Heart left ventricle (tissue), 16 donors: ENCODE results near the gene ACSL1. TPM values are rescaled to one million over a fixed set of nuclear protein-coding genes. Genes with fewer than 3 reads are reported as not detected.

Experiments
- ATAC-seq, 4 donors: fragments of 200-7000 bp; cut with Tn5 transposase; one replicate each; pipeline ENCODE4 v1.9.1; 2020 to 2022; ENCODE audit warnings: moderate library complexity in 4 of 4, mild to moderate bottlenecking in 3 of 4, moderate number of reproducible peaks in 1 of 4
- DNase-seq, 5 donors: peaks; one replicate each; pipeline ENCODE4 v3.0.0-alpha.2; 2020
- H3K27ac ChIP-seq, 12 donors: fragments of 200-600 bp; sonication (generic) in 4 of 12; one replicate each; pipeline versions ENCODE4 v1.5.0 to v1.8.0; 2016 to 2022; ENCODE audit warnings: mild to moderate bottlenecking in 2 of 12
- H3K27me3 ChIP-seq, 9 donors: fragments of 200-600 bp; sonication (generic) in 2 of 9; one replicate each; pipeline versions ENCODE4 v1.5.1 to v1.8.0; 2016 to 2022; ENCODE audit warnings: mild to moderate bottlenecking in 3 of 9
- H3K36me3 ChIP-seq, 9 donors: fragments of 200-600 bp; sonication (generic) in 2 of 9; one replicate each; pipeline versions ENCODE4 v1.5.0 to v1.8.0; 2018 to 2022; ENCODE audit warnings: mild to moderate bottlenecking in 2 of 9
- H3K4me1 ChIP-seq, 12 donors: fragments of 200-600 bp; sonication (generic) in 4 of 12; one replicate each; pipeline versions ENCODE4 v1.5.0 to v1.8.0; 2016 to 2022; ENCODE audit warnings: mild to moderate bottlenecking in 3 of 12
- H3K4me3 ChIP-seq, 12 donors: fragments of 200-600 bp; sonication (generic) in 4 of 12; one replicate each; pipeline versions ENCODE4 v1.5.0 to v1.8.0; 2017 to 2022; ENCODE audit warnings: mild to moderate bottlenecking in 9 of 12, moderate library complexity in 4 of 12
- H3K9me3 ChIP-seq, 12 donors: fragments of 200-600 bp; sonication (generic) in 4 of 12; one replicate each; pipeline versions ENCODE4 v1.5.0 to v1.8.0; 2016 to 2022; ENCODE audit warnings: mild to moderate bottlenecking in 1 of 12
- CTCF ChIP-seq, 12 donors: fragments of 200-600 bp; sonication (generic) in 4 of 12; IDR thresholded peaks; one replicate each; pipeline versions ENCODE4 v1.5.0 to v1.8.0; 2018 to 2022; ENCODE audit warnings: antibody characterized with exemption in 12 of 12, mild to moderate bottlenecking in 5 of 12
- POLR2A ChIP-seq, 2 donors: fragments of 450-650 bp; IDR thresholded peaks; one replicate each; pipeline ENCODE4 v1.6.1; 2017; ENCODE audit warnings: antibody characterized with exemption in 2 of 2, mild to moderate bottlenecking in 2 of 2, moderate library complexity in 2 of 2
- WGBS, 4 donors: extraction: QIAGEN DNeasy Blood & Tissue Kit in 2 of 4; methylation state at CpG; one replicate each; pipeline versions ENCODE4 v1.1.5 to v1.1.7; 2013 to 2018; 5-methylcytosine and 5-hydroxymethylcytosine counted together
- intact Hi-C, 10 donors: fragments of 100-400 bp; cut with DNase I; formaldehyde crosslinking; loops; one replicate each; pipeline versions ENCODE4 v1.11.1 to v1.14.2; 2022
- polyA plus RNA-seq, 2 donors: library from polyadenylated mRNA; stranded (reverse); fragments of 200-250 nt; gene quantifications; one replicate each; pipeline ENCODE4 v1.2.3, GENCODE V29; 2013
- total RNA-seq, 9 donors: library from RNA; depleted of rRNA in 2 of 9; stranded (reverse); fragments of >200 nt in 2 of 9; fragmentation: NEBNext Ultra II Directional in 3 of 9; extraction: Animal tissue kit (Norgen Biotek cat#: 25700) in 3 of 9; gene quantifications; one replicate each; pipeline versions ENCODE4 v1.1.0 to v1.2.4, GENCODE V29; 2016 to 2023
- donor health status: ischemic (EF 13 %, LVEDD 7.1; RV severe dilation, severe dysfunction).
- donor health status: healthy with polysubstance abuse.
- donor health status: DM: no; HTN: yes; CAD: no.
- donor health status: DM: no; HTN: no; CAD: no.
- donor health status: ischemic (EF 25% LVEDD 6.9; RV normal size, moderate dysfunction).
- donor health status: ischemic (EF 25% LVEDD 5.7; RV mildly dilated, moderate dysfunction).
- donor health status: healthy.
- donor health status: DM: yes; HTN: yes; CAD: no.
- donor health status: ischemic (EF 35%, LVEDD 5.7; RV mildly dilated, moderate dysfunction).
- donor health status: nonischemic (EF 11% LVEDD 7.7; RV severe dilation, severe dysfunction).
- donor health status: DM: yes; HTN: yes; CAD: no.
- donor health status: PGD.
- donor health status: ischemic (EF 29% LVEDD 5.4; RV normal size, mild dysfunction).
- donor health status: nonischemic (EF 23%, LVEDD 6.1; RV moderate dilation, normal function).

Gene ACSL1
- total and polyA plus RNA-seq, 11 donors = 171 to 603 (median 266) TPM

GRCh38 chr4:184715526-184715925 lies 110.2 kb downstream of the ACSL1 start:
- peaks cover 0 to 21% (median 0%) of the 10 kb centered on the region in 9 donors for H3K36me3 ChIP-seq
- 94 to 100% (median 96%) methylated on average over 4 of the region's 4 CpGs for WGBS, 4 donors

GRCh38 chr4:184713887-184714286 lies 111.9 kb downstream of the ACSL1 start:
- intact Hi-C loops = no loop called here
- Histone ChIP-seq H3K27ac (no peak overlapping the region), H3K27me3 (no peaks in the 10 kb centered on the region), H3K36me3 (peaks cover 0 to 15% (median 0%) of the 10 kb centered on the region in 9 donors), H3K4me1 (no peaks in the 10 kb centered on the region), H3K4me3 (no peak overlapping the region), H3K9me3 (no peaks in the 10 kb centered on the region)
- TF ChIP-seq POLR2A (IDR thresholded peaks at IDR 0.05) = no peak
- no peak for TF ChIP-seq CTCF (IDR thresholded peaks at IDR 0.05)
- WGBS, 4 donors = 48 to 96% (median 96%) methylated on average over 2 of the region's 2 CpGs
- DNase-seq = no peak
- no peak for ATAC-seq

More at GRCh38 chr4:184715526-184715925, 110.2 kb downstream of the ACSL1 start:
- Histone ChIP-seq H3K27me3 (no peaks in the 10 kb centered on the region), H3K27ac (no peak overlapping the region), H3K4me3 (no peak overlapping the region), H3K9me3 (peaks cover 0 to 5% (median 0%) of the 10 kb centered on the region in 12 donors), H3K4me1 (peaks cover 0 to 5% (median 0%) of the 10 kb centered on the region in 12 donors)
- intact Hi-C loops = no loop called here
- TF ChIP-seq POLR2A (IDR thresholded peaks at IDR 0.05) (no peak), CTCF (IDR thresholded peaks at IDR 0.05) (no peak)
- DNase-seq (no peak), ATAC-seq (no peak)

- no peaks in the 10 kb centered on the region for H3K27me3 ChIP-seq
- no peak overlapping the region for H3K27ac ChIP-seq
- H3K4me3 ChIP-seq = no peak overlapping the region
- peaks cover 0 to 15% (median 0%) of the 10 kb centered on the region in 9 donors for H3K36me3 ChIP-seq
- no peaks in the 10 kb centered on the region for H3K4me1 ChIP-seq
- DNase-seq (no peak), ATAC-seq (no peak)
- intact Hi-C loops = no loop called here
- TF ChIP-seq CTCF (IDR thresholded peaks at IDR 0.05) (no peak), POLR2A (IDR thresholded peaks at IDR 0.05) (no peak)
- peaks cover 0 to 3% (median 0%) of the 10 kb centered on the region in 12 donors for H3K9me3 ChIP-seq
These were observed 113.4 kb downstream of the ACSL1 start for GRCh38 chr4:184712322-184712721.

- no peaks in the 10 kb centered on the region for H3K27me3 ChIP-seq
- ATAC-seq (no peak), DNase-seq (no peak)
- peaks cover 0 to 12% (median 0%) of the 10 kb centered on the region in 12 donors for H3K4me1 ChIP-seq
- H3K4me3 ChIP-seq = no peak overlapping the region
- 84 to 94% (median 88%) methylated on average over 1 of the region's 1 CpG for WGBS, 4 donors
- intact Hi-C loops = no loop called here
- H3K27ac ChIP-seq = no peak overlapping the region
- peaks cover 0 to 3% (median 0%) of the 10 kb centered on the region in 12 donors for H3K9me3 ChIP-seq
- TF ChIP-seq POLR2A (IDR thresholded peaks at IDR 0.05) (no peak), CTCF (IDR thresholded peaks at IDR 0.05) (no peak)
- peaks cover 0 to 6% (median 0%) of the 10 kb centered on the region in 9 donors for H3K36me3 ChIP-seq
These were observed 119.3 kb downstream of the ACSL1 start for GRCh38 chr4:184706453-184706852.
